Stomach (tissue), 9 donors: ENCODE data around the gene UXS1. TPM values are rescaled to one million over a fixed set of nuclear protein-coding genes. Genes with fewer than 3 reads are reported as not detected.

Experiments used
- DNase-seq, 2 donors: peaks; one replicate each; pipeline versions ENCODE4 v3.0.0 to v3.0.0-alpha.2; 2013 to 2019
- H3K27ac ChIP-seq, 5 donors: fragments of 200-600 bp in 4 of 5; sonication (generic) in 4 of 5; one replicate each; pipeline ENCODE4 v1.5.1; 2013 to 2019; ENCODE audit warnings: mild to moderate bottlenecking in 1 of 5, moderate library complexity in 1 of 5
- H3K27me3 ChIP-seq, 3 donors: fragments of 200-600 bp; sonication (generic); one replicate each; pipeline ENCODE4 v1.5.1; 2017 to 2019; ENCODE audit warnings: mixed run types in 1 of 3
- H3K36me3 ChIP-seq, 4 donors: fragments of 200-600 bp; sonication (generic); 1 replicate in 3 of 4; 2 replicates in 1 of 4; pipeline ENCODE4 v1.5.1; 2016 to 2019
- H3K4me1 ChIP-seq, 4 donors: fragments of 200-600 bp; sonication (generic); one replicate each; pipeline ENCODE4 v1.5.1; 2016 to 2019
- H3K4me3 ChIP-seq, 4 donors: fragments of 200-600 bp; sonication (generic) in 3 of 4; one replicate each; pipeline ENCODE4 v1.5.1; 2016 to 2019; ENCODE audit warnings: mild to moderate bottlenecking in 1 of 4
- H3K9me3 ChIP-seq, 4 donors: fragments of 200-600 bp; sonication (generic); one replicate each; pipeline ENCODE4 v1.5.1; 2016 to 2019
- EP300 ChIP-seq: sonication (generic); formaldehyde crosslinking; IDR thresholded peaks from one replicate; pipeline ENCODE4 v1.6.1; 2017; ENCODE audit warnings: antibody characterized with exemption
- POLR2A ChIP-seq, 4 donors: fragments of 450-650 bp; IDR thresholded peaks; one replicate each; pipeline ENCODE4 v1.6.1; 2016; ENCODE audit warnings: antibody characterized with exemption in 4 of 4, control low read depth in 2 of 4, mild to moderate bottlenecking in 1 of 4, moderate library complexity in 1 of 4
- POLR2AphosphoS5 ChIP-seq, 3 donors: sonication (generic); formaldehyde crosslinking; IDR thresholded peaks; one replicate each; pipeline ENCODE4 v1.6.1; 2016; ENCODE audit warnings: antibody characterized with exemption in 3 of 3
- WGBS, 5 donors: extraction: QIAGEN DNeasy Blood & Tissue Kit in 3 of 5; methylation state at CpG; one replicate each; pipeline versions ENCODE4 v1.1.5 to v1.1.7; 2013 to 2018; 5-methylcytosine and 5-hydroxymethylcytosine counted together
- intact Hi-C: fragments of 100-400 bp; cut with DNase I; formaldehyde crosslinking; loops from one replicate; pipeline ENCODE4 v1.15.1; 2023; ENCODE audit warnings: low total_unique reads
- polyA plus RNA-seq, 3 donors: library from polyadenylated mRNA; stranded (reverse); fragments of 200-250 nt; gene quantifications; one replicate each; pipeline ENCODE4 v1.2.3, GENCODE V29; 2013
- total RNA-seq, 5 donors: library from RNA; depleted of rRNA; stranded (reverse); fragments of >200 nt; gene quantifications; one replicate each; pipeline versions ENCODE4 v1.1.0 to v1.2.3, GENCODE V29; 2014 to 2016
- TF ChIP-seq, protein P1 (sequence below), 7 experiments: fragments of 450-650 bp in 4 of 7; fragments of 200-600 bp in 3 of 7; sonication (generic) in 3 of 7; IDR thresholded peaks; one replicate each; pipeline ENCODE4 v1.5.1; 2016 to 2019; ENCODE audit warnings: antibody characterized with exemption in 7 of 7, control low read depth in 2 of 7, mild to moderate bottlenecking in 1 of 7
- donor health status: healthy with polysubstance abuse.
- donor health status: Bipolar disorder and iron deficiency.
- donor health status: healthy.

The UXS1 gene
- total and polyA plus RNA-seq, 8 donors: 7.0 to 111 (median 16.8) TPM

- Histone ChIP-seq H3K27me3 (no peaks in the 10 kb centered on the region), H3K36me3 (no peaks in the 10 kb centered on the region), H3K4me3 (no peak overlapping the region), H3K27ac (no peak overlapping the region), H3K9me3 (no peaks in the 10 kb centered on the region), H3K4me1 (peaks cover 0 to 5% (median 0%) of the 10 kb centered on the region in 4 donors)
- WGBS, 5 donors: 86 to 93% (median 90%) methylated on average over 9 of the region's 9 CpGs
- no peak for TF ChIP-seq EP300
- TF ChIP-seq, protein P1, sequence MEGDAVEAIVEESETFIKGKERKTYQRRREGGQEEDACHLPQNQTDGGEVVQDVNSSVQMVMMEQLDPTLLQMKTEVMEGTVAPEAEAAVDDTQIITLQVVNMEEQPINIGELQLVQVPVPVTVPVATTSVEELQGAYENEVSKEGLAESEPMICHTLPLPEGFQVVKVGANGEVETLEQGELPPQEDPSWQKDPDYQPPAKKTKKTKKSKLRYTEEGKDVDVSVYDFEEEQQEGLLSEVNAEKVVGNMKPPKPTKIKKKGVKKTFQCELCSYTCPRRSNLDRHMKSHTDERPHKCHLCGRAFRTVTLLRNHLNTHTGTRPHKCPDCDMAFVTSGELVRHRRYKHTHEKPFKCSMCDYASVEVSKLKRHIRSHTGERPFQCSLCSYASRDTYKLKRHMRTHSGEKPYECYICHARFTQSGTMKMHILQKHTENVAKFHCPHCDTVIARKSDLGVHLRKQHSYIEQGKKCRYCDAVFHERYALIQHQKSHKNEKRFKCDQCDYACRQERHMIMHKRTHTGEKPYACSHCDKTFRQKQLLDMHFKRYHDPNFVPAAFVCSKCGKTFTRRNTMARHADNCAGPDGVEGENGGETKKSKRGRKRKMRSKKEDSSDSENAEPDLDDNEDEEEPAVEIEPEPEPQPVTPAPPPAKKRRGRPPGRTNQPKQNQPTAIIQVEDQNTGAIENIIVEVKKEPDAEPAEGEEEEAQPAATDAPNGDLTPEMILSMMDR (IDR thresholded peaks at IDR 0.05): no peak
- no peak for TF ChIP-seq POLR2AphosphoS5 (IDR thresholded peaks at IDR 0.05)
- no peak for TF ChIP-seq POLR2A (IDR thresholded peaks at IDR 0.05)
- no peak for DNase-seq
- intact Hi-C loops: no loop called here
Observed at GRCh38 chr2:106054321-106054720, 139.8 kb downstream of the UXS1 start.

DNA sequence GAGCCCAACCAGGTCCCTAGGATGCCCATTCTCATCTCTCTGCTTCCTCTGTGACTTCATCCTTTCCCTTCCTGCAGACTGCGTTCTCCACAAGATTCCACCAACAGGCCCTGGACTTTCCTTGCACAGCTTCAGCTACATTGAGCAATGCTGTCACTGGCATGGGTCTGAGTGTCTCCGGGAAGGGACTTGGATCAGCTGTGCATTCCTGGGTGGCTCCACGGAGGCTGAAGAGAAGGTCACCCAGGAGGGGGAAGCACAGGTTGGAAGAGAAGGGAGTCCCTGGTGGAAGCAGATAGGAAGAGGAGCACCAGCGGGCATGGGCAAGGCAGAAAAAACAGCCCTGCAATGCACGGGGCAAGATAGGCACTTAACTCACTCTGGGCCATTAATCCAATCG, 140.5 kb downstream of the UXS1 start:
- intact Hi-C loops: no loop called here
- H3K4me3 ChIP-seq: no peak overlapping the region
- no peaks in the 10 kb centered on the region for H3K27me3 ChIP-seq
- no peak for TF ChIP-seq POLR2AphosphoS5 (IDR thresholded peaks at IDR 0.05)
- TF ChIP-seq, protein P1 (IDR thresholded peaks at IDR 0.05): no peak
- no peaks in the 10 kb centered on the region for H3K36me3 ChIP-seq
- no peak overlapping the region for H3K27ac ChIP-seq
- peaks cover 0 to 5% (median 0%) of the 10 kb centered on the region in 4 donors for H3K4me1 ChIP-seq
- 88 to 94% (median 91%) methylated on average over 6 of the region's 6 CpGs for WGBS, 5 donors
- H3K9me3 ChIP-seq: no peaks in the 10 kb centered on the region
- no peak for DNase-seq

DNA sequence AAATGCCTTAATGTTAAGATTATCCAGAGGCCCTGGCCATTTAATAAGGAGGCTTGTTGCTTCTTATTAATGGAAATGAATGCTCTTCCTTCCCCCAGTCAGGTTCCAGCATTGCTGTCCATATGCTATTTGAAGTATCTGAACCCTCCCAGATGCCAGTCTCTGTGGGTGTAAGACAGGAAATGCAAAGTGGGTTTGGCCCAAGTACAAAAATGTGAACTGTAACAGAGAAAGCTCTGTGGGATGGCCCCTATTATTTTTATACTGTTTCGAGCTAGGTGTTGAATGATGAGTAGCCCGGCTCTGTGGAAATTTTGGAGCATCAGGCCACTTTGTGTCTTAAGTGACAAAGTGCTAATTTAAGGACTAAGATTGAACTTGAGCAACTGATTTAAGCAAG, 141.0 kb downstream of the UXS1 start:
- Histone ChIP-seq H3K36me3 (no peaks in the 10 kb centered on the region), H3K9me3 (no peaks in the 10 kb centered on the region), H3K27ac (no peak overlapping the region), H3K4me3 (no peak overlapping the region), H3K4me1 (peaks cover 0 to 5% (median 0%) of the 10 kb centered on the region in 4 donors), H3K27me3 (no peaks in the 10 kb centered on the region)
- intact Hi-C loops: no loop called here
- 69 to 83% (median 81%) methylated on average over 2 of the region's 2 CpGs for WGBS, 5 donors
- TF ChIP-seq EP300 (no peak), POLR2A (IDR thresholded peaks at IDR 0.05) (no peak), POLR2AphosphoS5 (IDR thresholded peaks at IDR 0.05) (no peak)
- DNase-seq: peak in 1 of 2 donors; percentile 21

DNA sequence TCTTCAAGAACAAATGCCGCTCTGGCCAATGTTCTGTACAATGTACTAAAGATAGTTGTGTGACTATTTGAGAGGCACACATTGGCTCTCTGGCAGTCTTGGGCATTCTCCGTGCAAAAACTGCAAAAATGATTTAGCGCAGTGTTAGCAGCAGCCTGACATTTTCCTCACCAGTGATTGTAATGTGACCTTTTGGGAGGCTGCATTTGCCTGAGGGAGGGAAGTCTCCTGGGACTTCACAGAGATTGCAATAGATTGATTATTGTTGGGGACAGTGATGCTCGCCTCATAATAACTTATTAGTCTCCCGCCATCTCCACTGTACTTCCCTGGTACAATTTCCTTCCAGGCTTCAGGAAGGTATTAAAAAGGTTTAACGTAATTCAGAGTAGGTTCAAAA, 149.2 kb downstream of the UXS1 start:
- Histone ChIP-seq H3K27me3 (no peaks in the 10 kb centered on the region), H3K4me3 (no peak overlapping the region), H3K4me1 (peaks cover 0 to 13% (median 0%) of the 10 kb centered on the region in 4 donors), H3K9me3 (no peaks in the 10 kb centered on the region), H3K27ac (no peak overlapping the region), H3K36me3 (no peaks in the 10 kb centered on the region)
- DNase-seq: no peak
- WGBS, 5 donors: 80 to 91% (median 85%) methylated on average over 6 of the region's 6 CpGs
- no peak for TF ChIP-seq POLR2A (IDR thresholded peaks at IDR 0.05)
- no peak for TF ChIP-seq EP300
- no peak for TF ChIP-seq POLR2AphosphoS5 (IDR thresholded peaks at IDR 0.05)
- TF ChIP-seq, protein P1 (IDR thresholded peaks at IDR 0.05): no peak
- intact Hi-C loops: no loop called here

DNA sequence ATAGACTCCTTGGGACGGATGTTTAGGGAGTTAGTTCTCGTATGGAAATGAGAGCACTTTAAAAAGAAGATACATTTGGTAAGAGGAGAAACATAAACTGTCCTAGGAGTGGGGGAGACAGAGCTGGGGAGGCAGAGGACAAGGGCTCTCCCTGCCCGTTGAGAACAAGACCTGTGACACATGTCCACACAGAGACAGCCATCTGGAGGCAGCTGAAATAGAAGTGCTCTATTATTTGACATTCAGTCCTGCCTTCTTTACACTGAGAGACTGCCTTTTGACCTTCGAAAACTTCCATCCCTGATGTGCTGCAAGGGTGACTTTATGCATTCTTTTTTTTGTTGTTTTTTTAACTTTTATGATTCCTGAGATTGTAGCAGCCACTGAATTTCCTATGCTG, 150.1 kb downstream of the UXS1 start:
- Histone ChIP-seq H3K4me3 (no peak overlapping the region), H3K27me3 (no peaks in the 10 kb centered on the region), H3K9me3 (no peaks in the 10 kb centered on the region), H3K27ac (no peak overlapping the region), H3K4me1 (peaks cover 0 to 15% (median 0%) of the 10 kb centered on the region in 4 donors), H3K36me3 (no peaks in the 10 kb centered on the region)
- DNase-seq: no peak
- intact Hi-C loops: no loop called here
- WGBS, 5 donors: 64 to 74% (median 70%) methylated on average over 4 of the region's 4 CpGs
- TF ChIP-seq, protein P1 (IDR thresholded peaks at IDR 0.05): no peak
- TF ChIP-seq POLR2A (IDR thresholded peaks at IDR 0.05) (no peak), EP300 (no peak), POLR2AphosphoS5 (IDR thresholded peaks at IDR 0.05) (no peak)
